Measurements from ENCODE around the gene RAB1B. TPM values are rescaled to one million over a fixed set of nuclear protein-coding genes. Genes with fewer than 3 reads are reported as not detected.

The RAB1B gene
- total RNA-seq, 1 donor from 2014 or later, result 138 TPM

DNA sequence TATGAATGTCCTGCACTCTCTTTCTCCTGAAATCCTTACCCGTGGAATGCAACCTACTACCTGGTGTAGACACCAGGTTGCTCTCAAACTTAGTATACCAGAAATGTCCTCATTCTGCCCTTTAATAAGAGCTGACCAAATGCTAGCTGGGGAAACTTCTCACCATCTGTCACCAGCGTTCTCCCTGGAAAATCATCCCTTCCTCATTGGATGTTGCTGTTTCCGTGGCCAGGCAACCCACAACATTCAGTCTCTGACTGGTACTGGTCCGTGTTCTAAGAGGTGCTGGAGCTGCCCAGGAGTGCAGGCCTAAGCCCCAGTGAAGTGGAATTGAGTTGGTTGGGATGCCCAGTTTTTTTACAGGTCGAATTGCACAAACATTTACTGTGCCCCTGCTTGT is 40.7 kb upstream of the RAB1B start:
- peak overlapping the region; percentile 38 for H3K27ac ChIP-seq

DNA sequence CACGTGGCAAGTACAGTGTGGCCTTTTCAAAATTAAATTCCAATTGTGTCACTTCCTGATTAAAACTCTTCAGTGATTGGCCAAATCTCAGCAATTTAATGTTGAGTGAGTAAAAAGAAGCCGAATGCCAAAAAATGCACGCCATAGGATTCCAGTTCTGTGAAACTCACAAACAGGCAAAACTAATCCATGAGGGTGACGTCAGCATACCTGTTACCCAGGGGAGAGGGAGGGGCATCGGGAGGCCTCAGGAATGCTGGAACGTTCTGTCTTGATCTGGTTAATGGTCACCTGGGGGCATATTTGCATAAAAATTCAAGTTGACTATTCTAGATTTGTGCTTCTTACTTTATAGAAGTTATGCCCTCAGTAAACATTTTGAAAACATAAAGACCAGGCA is 39.9 kb upstream of the RAB1B start:
- no peaks in the 10 kb centered on the region for H3K9me3 ChIP-seq
- TF ChIP-seq, protein P1, sequence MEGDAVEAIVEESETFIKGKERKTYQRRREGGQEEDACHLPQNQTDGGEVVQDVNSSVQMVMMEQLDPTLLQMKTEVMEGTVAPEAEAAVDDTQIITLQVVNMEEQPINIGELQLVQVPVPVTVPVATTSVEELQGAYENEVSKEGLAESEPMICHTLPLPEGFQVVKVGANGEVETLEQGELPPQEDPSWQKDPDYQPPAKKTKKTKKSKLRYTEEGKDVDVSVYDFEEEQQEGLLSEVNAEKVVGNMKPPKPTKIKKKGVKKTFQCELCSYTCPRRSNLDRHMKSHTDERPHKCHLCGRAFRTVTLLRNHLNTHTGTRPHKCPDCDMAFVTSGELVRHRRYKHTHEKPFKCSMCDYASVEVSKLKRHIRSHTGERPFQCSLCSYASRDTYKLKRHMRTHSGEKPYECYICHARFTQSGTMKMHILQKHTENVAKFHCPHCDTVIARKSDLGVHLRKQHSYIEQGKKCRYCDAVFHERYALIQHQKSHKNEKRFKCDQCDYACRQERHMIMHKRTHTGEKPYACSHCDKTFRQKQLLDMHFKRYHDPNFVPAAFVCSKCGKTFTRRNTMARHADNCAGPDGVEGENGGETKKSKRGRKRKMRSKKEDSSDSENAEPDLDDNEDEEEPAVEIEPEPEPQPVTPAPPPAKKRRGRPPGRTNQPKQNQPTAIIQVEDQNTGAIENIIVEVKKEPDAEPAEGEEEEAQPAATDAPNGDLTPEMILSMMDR (IDR thresholded peaks at IDR 0.05), result no peak
- peaks cover 57% of the 10 kb centered on the region for H3K36me3 ChIP-seq
- no peak overlapping the region for H3K4me3 ChIP-seq
- intact Hi-C loops (cut with DNase I), result no loop called here
- peak overlapping the region; percentile 38 for H3K27ac ChIP-seq
- peak; percentile 88 for ATAC-seq
- no peaks in the 10 kb centered on the region for H3K27me3 ChIP-seq
- DNase-seq, result no peak
- no peaks in the 10 kb centered on the region for H3K4me1 ChIP-seq

More for the DNA sequence above, 40.7 kb upstream of the RAB1B start:
- H3K36me3 ChIP-seq, result peaks cover 49% of the 10 kb centered on the region
- H3K4me3 ChIP-seq, result no peak overlapping the region
- H3K4me1 ChIP-seq, result no peaks in the 10 kb centered on the region
- intact Hi-C loops (cut with DNase I), result no loop called here
- H3K9me3 ChIP-seq, result no peaks in the 10 kb centered on the region
- H3K27me3 ChIP-seq, result no peaks in the 10 kb centered on the region
- DNase-seq, result no peak
- TF ChIP-seq, protein P1 (IDR thresholded peaks at IDR 0.05), result no peak
- no peak for ATAC-seq

DNA sequence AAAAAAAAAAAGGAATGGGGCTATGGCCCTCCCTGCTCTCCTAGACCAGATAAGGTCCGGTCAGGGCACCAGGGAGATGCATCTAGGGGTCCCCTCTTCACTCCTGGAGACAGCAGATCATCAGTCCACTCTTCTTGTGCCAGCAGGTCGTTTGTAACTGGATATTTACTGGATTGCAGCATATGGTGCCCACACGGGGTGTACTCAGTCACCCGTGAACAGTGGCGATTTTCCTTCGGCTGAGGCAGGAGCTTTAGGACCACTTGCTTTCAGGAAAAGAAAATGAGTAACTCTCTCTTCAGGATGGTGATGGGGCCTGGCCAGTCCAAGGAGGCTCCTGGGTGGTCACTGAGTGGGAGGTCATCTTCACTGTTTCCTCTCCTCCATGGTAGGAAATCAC is 38.3 kb upstream of the RAB1B start:
- intact Hi-C loops (cut with DNase I), result no loop called here
- H3K9me3 ChIP-seq, result no peaks in the 10 kb centered on the region
- DNase-seq (no peak), ATAC-seq (no peak)
- H3K4me3 ChIP-seq, result no peak overlapping the region
- TF ChIP-seq, protein P1 (IDR thresholded peaks at IDR 0.05), result no peak
- no peak overlapping the region for H3K27ac ChIP-seq
- no peaks in the 10 kb centered on the region for H3K27me3 ChIP-seq
- peaks cover 63% of the 10 kb centered on the region for H3K36me3 ChIP-seq
- H3K4me1 ChIP-seq, result no peaks in the 10 kb centered on the region

DNA sequence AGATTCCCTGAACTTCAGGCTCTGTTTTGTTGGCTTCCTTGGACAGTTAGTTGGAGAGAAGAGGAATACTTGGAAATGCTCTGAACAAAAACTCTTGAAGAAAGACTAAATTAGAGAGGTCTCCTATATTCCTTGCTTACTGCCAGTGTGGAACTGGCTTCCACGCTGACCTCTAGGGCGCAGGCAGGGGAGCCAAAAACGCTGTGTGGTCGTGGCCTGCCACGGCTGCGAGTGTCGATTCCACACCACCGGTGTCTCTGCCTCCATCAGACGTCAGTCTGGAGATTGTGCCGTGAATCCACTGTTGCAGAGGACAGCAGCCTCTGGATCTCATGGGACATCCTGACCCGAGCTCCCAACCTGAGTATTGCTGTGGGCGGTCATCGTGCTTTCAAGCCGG is 37.5 kb upstream of the RAB1B start:
- TF ChIP-seq, protein P1 (IDR thresholded peaks at IDR 0.05), result no peak
- H3K36me3 ChIP-seq, result peaks cover 68% of the 10 kb centered on the region
- ATAC-seq (no peak), DNase-seq (no peak)
- H3K27ac ChIP-seq, result no peak overlapping the region
- no peaks in the 10 kb centered on the region for H3K27me3 ChIP-seq
- intact Hi-C loops (cut with DNase I), result no loop called here
- no peaks in the 10 kb centered on the region for H3K9me3 ChIP-seq
- H3K4me3 ChIP-seq, result no peak overlapping the region
- no peaks in the 10 kb centered on the region for H3K4me1 ChIP-seq

DNA sequence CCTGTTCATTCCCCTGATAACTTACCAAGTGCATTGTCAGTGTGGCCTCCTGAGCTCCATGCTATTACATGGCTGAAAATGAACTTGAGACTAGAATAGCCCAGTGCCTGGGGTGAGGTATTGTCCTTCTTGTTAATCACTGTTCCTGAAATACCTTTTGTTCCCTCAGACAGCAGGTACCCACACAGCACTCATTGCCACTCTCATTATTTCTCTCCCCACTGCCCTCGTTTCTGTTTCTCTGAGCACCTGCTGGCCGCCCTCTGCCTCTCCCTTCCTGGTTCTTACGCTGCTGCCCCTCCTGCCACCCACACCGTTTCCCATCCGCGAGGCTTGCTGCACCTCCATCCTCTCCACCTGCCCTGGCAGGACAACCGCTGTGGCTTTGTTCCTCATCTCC is 36.9 kb upstream of the RAB1B start:
- no peak for DNase-seq
- intact Hi-C loops (cut with DNase I), result no loop called here
- TF ChIP-seq, protein P1 (IDR thresholded peaks at IDR 0.05), result no peak

DNA sequence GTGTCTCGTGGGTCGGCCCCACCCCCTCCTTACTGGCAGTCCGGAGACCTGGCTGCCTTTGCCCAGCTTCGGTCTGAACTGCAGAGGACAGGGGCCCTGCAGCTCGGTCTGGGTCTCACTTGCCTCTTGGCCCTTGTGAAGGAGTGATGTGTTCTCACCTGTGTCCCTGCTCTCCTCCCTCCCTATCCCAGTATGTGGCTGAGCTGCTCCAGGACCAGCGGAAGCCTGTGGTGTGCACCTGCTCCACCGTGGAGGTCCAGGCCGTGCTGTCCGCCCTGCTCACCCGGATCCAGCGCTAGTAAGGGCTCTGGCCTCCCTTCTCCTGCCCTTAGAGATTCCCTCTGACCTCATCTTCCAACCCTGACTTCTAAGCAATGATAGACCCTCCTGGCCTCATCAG is 35.7 kb upstream of the RAB1B start:
- TF ChIP-seq, protein P1 (IDR thresholded peaks at IDR 0.05), result no peak
- Histone ChIP-seq H3K36me3 (peaks cover 77% of the 10 kb centered on the region), H3K27ac (no peak overlapping the region), H3K9me3 (no peaks in the 10 kb centered on the region), H3K27me3 (no peaks in the 10 kb centered on the region), H3K4me3 (no peak overlapping the region), H3K4me1 (no peaks in the 10 kb centered on the region)
- intact Hi-C loops (cut with DNase I), result no loop called here
- DNase-seq (no peak), ATAC-seq (no peak)

More for the DNA sequence above, 36.9 kb upstream of the RAB1B start:
- H3K4me1 ChIP-seq, result no peaks in the 10 kb centered on the region
- ATAC-seq, result no peak
- H3K27me3 ChIP-seq, result no peaks in the 10 kb centered on the region
- H3K27ac ChIP-seq, result no peak overlapping the region
- H3K9me3 ChIP-seq, result no peaks in the 10 kb centered on the region
- H3K36me3 ChIP-seq, result peaks cover 74% of the 10 kb centered on the region
- H3K4me3 ChIP-seq, result no peak overlapping the region

Measured in upper lobe of right lung (tissue), 1 donor.